Activated CD4-positive, CD25-positive, alpha-beta regulatory T cell treated with anti-CD3 and anti-CD28 coated beads, Interleukin-2, amount 50 U/mL, for 24 hours (primary cell): ENCODE measurements around the gene ZNF445.

ENCODE experiments used
- ATAC-seq, 2 donors: fragments of 150-1000 bp; cut with Tn5 transposase; one replicate each; pipeline ENCODE4 v1.10.0; 2021; ENCODE audit warnings: mild to moderate bottlenecking in 1 of 2, moderate library complexity in 1 of 2

The ZNF445 gene

GRCh38 chr3:44396200-44397171 is 81.0 kb downstream of the ZNF445 start:
- no peak for ATAC-seq

- ATAC-seq = no peak
Observed at GRCh38 chr3:44395714-44396113, 81.8 kb downstream of the ZNF445 start.

- no peak for ATAC-seq
Observed at GRCh38 chr3:44392489-44392888, 85.0 kb downstream of the ZNF445 start.

GRCh38 chr3:44387404-44387803 is 90.1 kb downstream of the ZNF445 start:
- no peak for ATAC-seq
